DND-41 (cell line): ENCODE measurements around the gene LRRN2.

Experiments
- ATAC-seq: fragments of 200-7000 bp; cut with Tn5 transposase; 3 replicates; pipeline ENCODE4 v1.9.1; 2021; ENCODE audit warnings: low read depth; ENCODE audit not compliant: insufficient read depth
- DNase-seq: peaks from one replicate; pipeline ENCODE4 v3.0.0-alpha.2; 2020
- H2AFZ ChIP-seq: 2 replicates; pipeline ENCODE4 v1.6.0; 2012; ENCODE audit warnings: low read depth, low read length
- H3K27ac ChIP-seq: 2 replicates; pipeline ENCODE4 v1.5.1; 2012; ENCODE audit warnings: low read length, inconsistent platforms
- H3K27me3 ChIP-seq: fragments of 200-600 bp; sonication (generic); 2 replicates; pipeline ENCODE4 v1.6.0; 2012; ENCODE audit warnings: low read length, mild to moderate bottlenecking, inconsistent platforms; ENCODE audit not compliant: insufficient read depth, poor library complexity
- H3K36me3 ChIP-seq: 2 replicates; pipeline ENCODE4 v1.5.1; 2012; ENCODE audit warnings: low read length, inconsistent platforms; ENCODE audit not compliant: insufficient read depth
- H3K4me1 ChIP-seq: 2 replicates; pipeline ENCODE4 v1.5.1; 2012; ENCODE audit warnings: mild to moderate bottlenecking, low read length; ENCODE audit not compliant: insufficient read depth
- H3K4me2 ChIP-seq: 2 replicates; pipeline ENCODE4 v1.6.0; 2012; ENCODE audit warnings: mild to moderate bottlenecking, moderate library complexity, low read length, inconsistent platforms; ENCODE audit not compliant: insufficient read depth
- H3K4me3 ChIP-seq, 2 experiments: fragments of 200-600 bp in 1 of 2; shearing (Covaris generic) in 1 of 2; 2 replicates each; pipeline ENCODE4 v1.5.1; 2012 to 2016; ENCODE audit warnings: inconsistent platforms in 2 of 2, low read length in 2 of 2, mild to moderate bottlenecking in 2 of 2, low read depth in 1 of 2, moderate library complexity in 1 of 2
- H3K79me2 ChIP-seq: 2 replicates; pipeline ENCODE4 v1.6.0; 2012; ENCODE audit warnings: low read length, inconsistent platforms; ENCODE audit not compliant: insufficient read depth
- H3K9ac ChIP-seq: 2 replicates; pipeline ENCODE4 v1.6.0; 2012; ENCODE audit warnings: low read depth, mild to moderate bottlenecking, inconsistent platforms, low read length, moderate library complexity
- H3K9me3 ChIP-seq: 2 replicates; pipeline ENCODE4 v1.5.1; 2012; ENCODE audit warnings: low read length, moderate library complexity, mild to moderate bottlenecking, inconsistent platforms; ENCODE audit not compliant: insufficient read depth, severe bottlenecking
- H4K20me1 ChIP-seq: 2 replicates; pipeline ENCODE4 v1.6.0; 2012; ENCODE audit warnings: low read length; ENCODE audit not compliant: insufficient read depth
- CTCF ChIP-seq: IDR thresholded peaks from 2 replicates; pipeline ENCODE4 v1.5.1; 2012; ENCODE audit warnings: borderline replicate concordance, low read length, moderate library complexity, mild to moderate bottlenecking; ENCODE audit not compliant: poor library complexity, severe bottlenecking; ENCODE audit errors: extremely low read depth
- EZH2 ChIP-seq: IDR thresholded peaks from 3 replicates; pipeline ENCODE4 v1.6.1; 2012; ENCODE audit warnings: borderline replicate concordance, low read depth, mild to moderate bottlenecking, moderate library complexity, low read length, inconsistent platforms; ENCODE audit not compliant: severe bottlenecking

The LRRN2 gene

GRCh38 chr1:204615881-204616280 is 69.7 kb downstream of the LRRN2 start:
- Histone ChIP-seq H3K4me1 (no peaks in the 10 kb centered on the region), H3K36me3 (no peaks in the 10 kb centered on the region), H3K4me3 (no peak overlapping the region), H3K9me3 (no peaks in the 10 kb centered on the region), H3K4me2 (no peak overlapping the region), H4K20me1 (no peaks in the 10 kb centered on the region), H3K9ac (no peak overlapping the region), H3K79me2 (no peaks in the 10 kb centered on the region), H2AFZ (no peak overlapping the region), H3K27ac (no peak overlapping the region), H3K27me3 (peaks cover 32% of the 10 kb centered on the region)
- TF ChIP-seq EZH2 (no peak), CTCF (no peak)
- no peak for ATAC-seq
- no peak for DNase-seq

GRCh38 chr1:204613636-204614035 is 71.9 kb downstream of the LRRN2 start:
- ATAC-seq = no peak
- TF ChIP-seq CTCF (no peak), EZH2 (no peak)
- no peak overlapping the region for H3K4me2 ChIP-seq

GRCh38 chr1:204612326-204612725 is 73.2 kb downstream of the LRRN2 start:
- ATAC-seq = no peak
- Histone ChIP-seq H3K4me3 (no peak overlapping the region), H3K27ac (no peak overlapping the region), H4K20me1 (no peaks in the 10 kb centered on the region), H3K4me2 (no peak overlapping the region), H3K9me3 (no peaks in the 10 kb centered on the region), H2AFZ (no peak overlapping the region), H3K9ac (no peak overlapping the region), H3K79me2 (no peaks in the 10 kb centered on the region), H3K4me1 (no peaks in the 10 kb centered on the region), H3K27me3 (peaks cover 47% of the 10 kb centered on the region), H3K36me3 (no peaks in the 10 kb centered on the region)
- TF ChIP-seq CTCF = no peak
- TF ChIP-seq EZH2 = no peak
- no peak for DNase-seq

More at GRCh38 chr1:204613636-204614035, 71.9 kb downstream of the LRRN2 start:
- H3K27ac ChIP-seq = no peak overlapping the region
- no peaks in the 10 kb centered on the region for H3K4me1 ChIP-seq
- no peaks in the 10 kb centered on the region for H3K79me2 ChIP-seq
- no peak overlapping the region for H3K4me3 ChIP-seq
- H4K20me1 ChIP-seq = no peaks in the 10 kb centered on the region
- no peak overlapping the region for H2AFZ ChIP-seq
- H3K9ac ChIP-seq = no peak overlapping the region
- H3K9me3 ChIP-seq = no peaks in the 10 kb centered on the region
- H3K27me3 ChIP-seq = peaks cover 41% of the 10 kb centered on the region
- no peak for DNase-seq
- H3K36me3 ChIP-seq = no peaks in the 10 kb centered on the region

- no peak overlapping the region for H2AFZ ChIP-seq
- DNase-seq = no peak
- H4K20me1 ChIP-seq = no peaks in the 10 kb centered on the region
- H3K27me3 ChIP-seq = peaks cover 41% of the 10 kb centered on the region
- no peaks in the 10 kb centered on the region for H3K79me2 ChIP-seq
- H3K4me2 ChIP-seq = no peak overlapping the region
- TF ChIP-seq EZH2 (no peak), CTCF (no peak)
- no peak overlapping the region for H3K4me3 ChIP-seq
- no peaks in the 10 kb centered on the region for H3K4me1 ChIP-seq
- no peak for ATAC-seq
- no peaks in the 10 kb centered on the region for H3K9me3 ChIP-seq
- no peak overlapping the region for H3K27ac ChIP-seq
- H3K36me3 ChIP-seq = no peaks in the 10 kb centered on the region
- no peak overlapping the region for H3K9ac ChIP-seq
Observed at GRCh38 chr1:204611036-204611435, 74.5 kb downstream of the LRRN2 start.
